GM21737 (cell line): ENCODE measurements around the gene FAM193A.
"Not testable (repeated sequence)": the region's sequence is repeated elsewhere in the genome, so short reads cannot be mapped to it uniquely, and the experiment has no call there.

ENCODE experiments used
- ATAC-seq: cut with Tn5 transposase; IDR thresholded peaks from one replicate; pipeline ENCODE4 v1.9.1; 2021; ENCODE audit warnings: mild to moderate bottlenecking, moderate library complexity; ENCODE audit not compliant: unreplicated experiment

The FAM193A gene

DNA sequence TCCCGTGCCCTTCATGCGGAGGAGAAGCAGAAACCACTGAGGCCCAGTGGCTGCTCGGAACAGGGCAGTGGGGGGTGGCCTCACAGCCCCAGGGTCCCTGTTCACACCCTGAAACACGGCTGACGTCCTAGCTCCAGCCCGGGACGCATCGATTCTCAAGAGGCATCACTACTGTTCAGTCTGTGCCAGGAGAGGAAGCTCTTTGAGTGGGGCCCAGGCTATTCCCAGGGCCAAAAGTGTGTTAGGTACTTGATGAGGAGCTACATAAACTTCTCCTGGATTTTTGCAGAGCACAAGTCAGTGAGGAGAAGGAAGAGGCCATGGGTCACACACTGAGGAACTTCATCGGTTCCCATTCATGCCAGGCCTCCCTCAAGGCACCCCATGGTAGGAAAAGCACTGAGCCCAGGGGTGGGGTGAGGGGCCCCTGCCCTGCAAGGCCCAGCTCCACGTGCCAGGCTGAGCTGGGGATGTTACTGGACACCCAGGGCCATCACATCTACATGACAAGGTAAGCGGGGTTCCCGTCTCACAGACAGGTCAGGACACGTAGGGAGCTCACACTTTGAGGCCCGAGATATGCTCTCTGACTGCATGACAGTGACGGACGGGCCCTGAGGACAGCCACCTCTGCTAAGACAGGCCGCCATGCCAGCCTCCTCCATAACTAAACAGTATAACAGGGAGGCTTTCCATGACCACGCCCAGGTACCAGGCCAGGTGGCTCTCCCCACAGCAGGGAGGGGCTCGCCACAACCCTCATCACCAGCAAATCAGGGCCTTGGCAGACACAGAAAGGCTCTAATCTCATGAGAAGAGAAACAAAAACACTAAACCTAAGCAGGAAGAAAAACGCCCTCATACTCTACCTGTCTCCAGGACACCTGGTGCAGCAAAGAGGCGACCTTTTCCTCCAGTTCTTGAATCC lies 207.3 kb downstream of the FAM193A start:
- no peak for ATAC-seq

DNA sequence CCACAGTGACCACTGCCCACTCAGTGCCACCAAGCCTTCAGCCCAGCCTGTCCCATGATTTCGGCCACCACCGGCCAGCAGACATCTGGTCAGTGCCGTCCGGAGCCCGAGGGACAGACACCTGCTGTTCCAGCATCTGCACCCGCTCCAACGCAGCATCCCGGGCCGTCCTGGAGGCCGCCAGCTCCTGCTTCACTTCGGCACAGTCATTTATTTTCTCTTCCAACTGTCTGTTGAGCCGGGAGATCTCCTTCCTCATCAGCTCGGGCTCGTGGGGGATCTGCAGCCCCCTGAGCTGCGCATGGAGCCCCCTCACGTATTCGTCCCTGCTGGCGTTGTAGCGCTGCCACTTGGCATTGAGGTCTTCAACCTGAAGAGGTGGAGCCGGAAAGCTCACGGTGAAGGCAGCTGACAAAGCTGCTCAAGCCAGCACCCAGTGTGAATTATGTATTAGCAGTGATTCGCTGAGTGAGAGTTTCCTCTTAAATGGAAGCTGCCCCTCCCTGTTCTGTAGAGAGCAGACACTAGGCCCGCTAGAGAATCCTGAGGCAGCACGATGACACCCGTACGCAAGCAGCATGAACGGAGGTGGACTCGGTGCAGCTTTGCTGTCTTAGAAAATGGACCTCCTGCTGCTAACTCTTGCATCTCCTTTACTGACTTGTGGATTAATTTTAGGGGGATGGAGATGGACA lies 208.3 kb downstream of the FAM193A start:
- ATAC-seq = no peak

DNA sequence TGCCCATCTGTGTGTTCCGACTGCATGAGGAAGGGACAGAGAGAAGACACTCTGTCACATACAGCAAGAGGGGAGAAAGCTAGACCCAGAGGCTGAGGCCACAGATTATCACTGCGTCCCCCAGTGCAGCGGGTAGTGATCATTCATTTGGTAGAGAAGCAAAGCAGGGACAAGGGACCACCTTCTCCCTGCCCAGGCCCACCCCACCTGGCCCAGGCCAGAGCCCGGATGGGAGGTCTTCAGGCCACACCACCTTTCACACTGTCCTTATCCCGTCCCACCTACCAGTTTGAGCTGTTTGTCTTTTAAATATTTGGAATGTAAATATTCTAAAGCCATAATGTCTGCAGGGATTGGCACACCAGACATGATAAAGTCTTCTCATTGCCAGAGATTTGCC lies 209.1 kb downstream of the FAM193A start:
- ATAC-seq = no peak

DNA sequence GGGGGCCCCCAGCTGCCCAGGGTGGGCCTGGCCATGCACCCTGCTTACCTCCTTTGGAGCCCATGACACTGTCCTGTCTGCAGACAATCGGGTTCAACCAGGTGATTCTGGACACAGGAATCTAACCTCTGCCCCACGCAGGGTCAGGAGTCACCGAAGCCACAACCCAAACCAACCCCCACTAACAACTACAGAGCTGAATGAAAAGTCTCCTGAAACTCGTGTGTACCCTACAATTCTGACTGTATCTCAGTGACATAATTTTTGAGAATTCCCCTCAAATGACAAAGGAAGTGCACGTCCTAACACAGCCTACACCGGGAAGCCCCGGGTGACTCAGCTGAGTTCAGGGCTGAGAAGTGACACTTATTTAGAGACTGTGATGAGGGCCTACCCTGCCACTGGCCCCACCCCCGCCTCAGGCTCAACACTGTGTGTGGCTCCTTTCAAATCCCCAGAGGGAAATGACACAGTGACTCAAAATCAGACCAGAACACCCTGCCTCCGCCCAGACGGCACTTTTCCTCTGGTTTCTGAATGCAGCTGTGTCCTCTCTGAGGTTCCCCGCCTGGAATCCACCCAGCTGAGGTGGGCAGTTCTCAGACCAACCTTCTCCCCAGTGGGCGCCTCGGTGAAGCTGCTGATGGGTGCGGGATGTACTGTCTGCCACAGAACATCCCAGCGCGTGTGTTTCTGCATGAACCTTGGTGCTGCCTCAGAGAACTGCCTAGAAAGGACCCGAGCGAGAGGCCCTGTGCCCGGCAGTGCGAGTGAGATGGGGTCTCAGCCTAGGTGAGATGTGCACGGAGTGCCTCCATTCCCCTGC lies 209.7 kb downstream of the FAM193A start:
- ATAC-seq = peak; percentile 92

DNA sequence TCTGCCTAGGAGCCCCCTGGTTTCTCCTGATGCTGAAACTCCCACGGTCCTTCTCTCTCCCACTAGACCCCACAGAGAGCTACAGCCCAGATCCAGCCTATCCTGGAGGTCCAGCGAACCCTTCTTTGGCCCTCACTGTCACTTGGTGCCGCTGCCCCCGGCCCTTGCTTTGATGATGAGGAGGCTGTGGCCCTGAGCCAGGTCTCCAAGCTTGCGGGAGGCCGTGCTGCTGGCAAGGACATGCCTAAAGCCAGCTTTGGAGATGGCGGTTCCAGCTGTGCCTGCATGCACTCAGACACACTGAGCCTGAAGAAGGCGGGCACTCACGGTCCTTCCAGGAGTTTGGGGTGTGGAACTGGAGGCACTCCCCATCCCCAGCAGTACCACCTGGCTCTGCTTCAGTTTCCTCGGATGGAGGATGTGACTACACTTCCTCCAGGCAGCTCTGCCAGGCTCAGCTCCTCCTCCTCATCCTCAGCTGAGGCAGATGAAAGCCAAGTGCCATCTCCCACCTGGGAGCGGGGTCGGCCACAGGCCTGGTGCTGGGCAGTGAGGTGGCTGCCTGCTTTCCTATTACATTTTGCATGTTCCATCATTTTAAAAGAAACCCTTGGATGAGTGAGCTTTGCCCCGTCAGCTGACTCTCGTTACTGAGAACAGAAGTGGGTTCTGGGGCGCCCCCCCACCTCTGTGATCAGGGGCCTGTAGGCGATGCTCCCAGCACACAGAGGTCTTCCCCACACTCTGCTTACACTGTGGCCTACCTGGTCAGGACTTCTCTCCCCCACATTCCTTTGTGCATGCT lies 210.6 kb downstream of the FAM193A start:
- ATAC-seq = no peak

GRCh38 chr4:2750719-2751605 lies 214.5 kb downstream of the FAM193A start:
- ATAC-seq = no peak

- ATAC-seq = no peak
These were observed 217.0 kb downstream of the FAM193A start for GRCh38 chr4:2753436-2753835.

GRCh38 chr4:2754848-2755819 lies 218.7 kb downstream of the FAM193A start:
- ATAC-seq = no peak

GRCh38 chr4:2755821-2756690 lies 219.6 kb downstream of the FAM193A start, which contains the start of gene TNIP2:
TSS of gene TNIP2 (minus strand) at chr4:2756336. CDS start at chr4:2756289, 47 bp downstream.
- ATAC-seq = peak; percentile 66

- ATAC-seq = no peak
These were observed 220.4 kb downstream of the FAM193A start for GRCh38 chr4:2756691-2757350.

- no peak for ATAC-seq
These were observed 221.0 kb downstream of the FAM193A start for GRCh38 chr4:2757426-2757825.

GRCh38 chr4:2761035-2761923 lies 224.8 kb downstream of the FAM193A start:
- ATAC-seq = no peak

DNA sequence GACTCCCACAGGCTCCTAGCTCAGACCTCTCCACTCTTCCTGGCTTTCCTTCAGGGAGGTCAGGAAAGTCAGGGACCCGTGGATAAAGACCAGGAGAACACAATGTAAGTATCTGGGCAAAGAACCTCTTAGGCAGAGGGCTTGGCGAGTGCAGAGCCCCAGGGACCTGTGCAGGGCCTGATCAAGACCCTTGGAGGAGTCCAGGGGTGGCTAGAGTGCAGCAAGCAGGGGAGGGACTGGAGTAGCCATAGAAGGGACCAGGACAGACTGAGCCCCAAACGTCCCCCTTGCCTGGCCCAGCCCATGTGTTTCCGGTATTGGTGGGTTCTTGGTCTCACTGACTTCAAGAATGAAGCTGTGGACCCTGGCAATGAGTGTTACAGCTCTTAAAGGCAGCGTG lies 225.6 kb downstream of the FAM193A start:
- no peak for ATAC-seq

GRCh38 chr4:2762486-2763370 lies 226.3 kb downstream of the FAM193A start:
- not testable (repeated sequence) for ATAC-seq

GRCh38 chr4:2763511-2763967 lies 227.1 kb downstream of the FAM193A start:
- ATAC-seq = no peak
